Ovary (tissue), 10 donors: ENCODE measurements around the gene MAMDC4. TPM values are rescaled to one million over a fixed set of nuclear protein-coding genes. Genes with fewer than 3 reads are reported as not detected.
"Not testable (repeated sequence)": the region's sequence is repeated elsewhere in the genome, so short reads cannot be mapped to it uniquely, and the experiment has no call there.

Experiments
- DNase-seq, 5 donors: peaks; one replicate each; pipeline ENCODE4 v3.0.0-alpha.2; 2019 to 2020
- H3K27ac ChIP-seq, 2 donors: fragments of 200-600 bp; one replicate each; pipeline versions ENCODE4 v1.5.1 to v1.8.0; 2019 to 2022
- H3K27me3 ChIP-seq: fragments of 200-600 bp; one replicate; pipeline ENCODE4 v1.8.0; 2022
- H3K36me3 ChIP-seq: fragments of 200-600 bp; sonication (generic); one replicate; pipeline ENCODE4 v1.5.1; 2019
- H3K4me1 ChIP-seq: one replicate; pipeline ENCODE4 v1.8.1; 2013; ENCODE audit warnings: mild to moderate bottlenecking, moderate library complexity; ENCODE audit not compliant: insufficient read depth
- H3K4me3 ChIP-seq: fragments of 200-600 bp; sonication (generic); one replicate; pipeline ENCODE4 v1.5.1; 2017
- H3K9me3 ChIP-seq, 2 donors: fragments of 200-600 bp in 1 of 2; sonication (generic) in 1 of 2; one replicate each; pipeline versions ENCODE4 v1.5.1 to v1.8.1; 2013 to 2019; ENCODE audit warnings: mild to moderate bottlenecking in 1 of 2, moderate library complexity in 1 of 2
- CTCF ChIP-seq, 3 donors: fragments of 450-650 bp in 2 of 3; fragments of 200-600 bp in 1 of 3; IDR thresholded peaks; one replicate each; pipeline versions ENCODE4 v1.5.1 to v1.8.0; 2016 to 2022; ENCODE audit warnings: antibody characterized with exemption in 3 of 3, mild to moderate bottlenecking in 1 of 3
- EP300 ChIP-seq: sonication (generic); formaldehyde crosslinking; IDR thresholded peaks from one replicate; pipeline ENCODE4 v1.6.1; 2017; ENCODE audit warnings: antibody characterized with exemption
- POLR2A ChIP-seq: fragments of 450-650 bp; IDR thresholded peaks from one replicate; pipeline ENCODE4 v1.6.1; 2017; ENCODE audit warnings: antibody characterized with exemption, mild to moderate bottlenecking, moderate library complexity
- WGBS, 3 donors: extraction: QIAGEN DNeasy Blood & Tissue Kit in 1 of 3; methylation state at CpG; one replicate each; pipeline versions ENCODE4 v1.1.5 to v1.1.7; 2013 to 2017; 5-methylcytosine and 5-hydroxymethylcytosine counted together
- intact Hi-C, 4 donors: fragments of 100-400 bp; cut with DNase I; formaldehyde crosslinking; loops; one replicate each; pipeline versions ENCODE4 v1.11.0 to v1.15.1; 2022 to 2023
- long read RNA-seq, 3 donors: library from polyadenylated mRNA in 2 of 3; unstranded in 2 of 3; transcript quantifications; one replicate each; pipeline ENCODE4 v2.0.0 and lab custom pipeline, GENCODE V29; 2021 to 2026
- polyA plus RNA-seq, 2 donors: library from polyadenylated mRNA; stranded (reverse); fragments of 200-250 nt in 1 of 2; fragments of 350-450 nt in 1 of 2; fragmentation: Illumina TruSeq in 1 of 2; extraction: RNeasy Lipid Tissue Mini Kit (QIAGEN cat#74804) in 1 of 2; gene quantifications; one replicate each; pipeline ENCODE4 v1.2.3, GENCODE V29; 2013 to 2014
- total RNA-seq, 7 donors: library from RNA; depleted of rRNA in 2 of 7; stranded (reverse); fragments of >200 nt in 2 of 7; fragmentation: NEBNext Ultra II Directional in 3 of 7; extraction: Animal tissue kit (Norgen Biotek cat#: 25700) in 3 of 7; gene quantifications; one replicate each; pipeline versions ENCODE4 v1.1.0 to v1.2.4, GENCODE V29; 2016 to 2023
- donor health status: DM: no; HTN: no; CAD: no; lungs with moderate emphysema.
- donor health status: DM: no; HTN: no; CAD: no.
- donor health status: Bipolar disorder and iron deficiency.
- donor health status: DM: yes; HTN: yes; CAD: no.
- donor health status: DM: no; HTN: no; CAD: no.
- donor health status: DM: yes; HTN: yes; CAD: no.

MAMDC4 gene
- 10 to 100 TPM in 1 of 7 donors, 1 to 10 TPM in 6; 2.1 to 31.4 (median 2.5) TPM for total RNA-seq
- 1 to 10 TPM in 1 of 2 donors, under 1 TPM in 1; 0.15 to 2.6 TPM for polyA plus RNA-seq
- long read RNA-seq, donor 1, partial matches to known transcripts: 2 of 4 reads
- long read RNA-seq, donor 1, other reads (novel, unspliced or antisense): 2 of 4 reads
- long read RNA-seq, donor 2, partial matches to known transcripts: 118 of 633 reads
- long read RNA-seq, donor 2, other reads (novel, unspliced or antisense): 515 of 633 reads
- long read RNA-seq, donor 3, partial matches to known transcripts: 5 of 9 reads
- long read RNA-seq, donor 3, other reads (novel, unspliced or antisense): 4 of 9 reads

- 36 to 54% (median 36%) methylated on average over 17 to 23 of the region's 23 CpGs for WGBS, 3 donors
- Histone ChIP-seq H3K4me3 (no peak within 1 kb of the TSS), H3K4me1 (peaks cover 15% of the 10 kb centered on the region), H3K27me3 (peaks cover 4% of the 10 kb centered on the region), H3K9me3 (no peaks in the 10 kb centered on the region), H3K36me3 (no peaks in the 10 kb centered on the region), H3K27ac (no peak within 1 kb of the TSS)
- no peak for TF ChIP-seq EP300
- TF ChIP-seq CTCF (IDR thresholded peaks at IDR 0.05): no peak
- TF ChIP-seq POLR2A: no peak
- intact Hi-C loops: no loop called here
- peak in 3 of 5 donors; percentile 38 to 68 (median 40) for DNase-seq
These were observed at the start of gene MAMDC4 for GRCh38 chr9:136851941-136852663. MAMDC4 (plus strand) TSS chr9:136852346; CDS start chr9:136852417, 71 bp downstream.

- intact Hi-C loops, H3K9me3 ChIP-seq, H3K27me3 ChIP-seq, H3K4me3 ChIP-seq, H3K27ac ChIP-seq, H3K36me3 ChIP-seq: not testable (repeated sequence)
- 78 to 98% methylated on average over 5 to 8 of the region's 9 CpGs; no CpG with 5 or more reads in 1 of the 3 donors for WGBS, 3 donors
- peaks cover 11% of the 10 kb centered on the region for H3K4me1 ChIP-seq
- peak in 3 of 5 donors; percentile 10 to 40 (median 30) for DNase-seq
These were observed 49.1 kb upstream of the MAMDC4 start for GRCh38 chr9:136803009-136803550.

DNA sequence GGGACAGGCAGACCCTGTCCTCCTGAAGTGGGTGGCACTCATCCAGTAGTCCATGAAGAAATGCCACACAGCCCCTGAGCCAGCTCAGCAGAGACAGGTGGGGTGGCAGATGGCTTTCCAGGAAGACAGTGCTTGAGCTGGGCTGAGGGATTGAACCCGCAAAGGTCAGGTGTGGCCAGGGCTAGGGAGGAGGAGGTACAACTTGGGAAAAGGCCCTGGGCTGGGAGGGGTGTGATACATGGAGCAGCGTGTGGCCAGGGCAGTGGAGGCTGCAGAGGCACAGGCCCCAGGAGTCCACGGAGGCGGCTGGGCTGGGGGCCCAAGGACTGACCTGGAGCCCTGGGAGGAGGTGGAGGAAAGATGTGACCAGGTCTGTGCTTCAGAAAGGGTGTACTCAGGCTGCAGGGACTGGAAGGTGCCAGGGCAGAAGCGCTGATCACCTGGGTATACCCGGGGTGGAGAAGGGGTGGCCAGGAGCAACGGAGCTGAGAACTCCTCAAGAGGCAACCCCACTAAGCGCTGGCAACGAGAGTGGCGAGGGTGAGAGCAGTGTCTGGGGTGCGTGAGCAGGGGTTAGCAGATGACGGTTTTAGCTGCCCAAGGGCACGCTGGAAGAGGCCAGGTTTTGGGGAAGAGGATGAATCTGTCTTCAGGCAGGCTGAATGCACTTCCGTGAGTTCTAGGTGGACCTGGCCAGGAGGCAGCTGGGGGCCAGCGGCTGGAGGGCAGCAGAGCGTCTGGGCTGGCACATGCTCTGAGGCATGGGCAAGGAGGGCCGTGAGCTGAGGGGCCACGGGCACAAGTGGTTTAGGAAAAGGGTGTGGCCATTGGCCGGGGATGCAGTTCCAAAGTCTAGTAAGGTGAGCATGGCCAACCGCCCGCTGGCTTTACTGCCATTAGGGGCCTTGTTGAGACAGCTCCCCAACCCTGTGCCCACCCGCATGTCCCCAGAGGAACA, 48.3 kb upstream of the MAMDC4 start:
- Histone ChIP-seq H3K27ac (no peak overlapping the region), H3K27me3 (no peaks in the 10 kb centered on the region), H3K4me3 (no peak overlapping the region), H3K9me3 (no peaks in the 10 kb centered on the region), H3K36me3 (no peaks in the 10 kb centered on the region), H3K4me1 (peaks cover 9% of the 10 kb centered on the region)
- WGBS, 3 donors: 93 to 95% (median 94%) methylated on average over 22 of the region's 22 CpGs
- TF ChIP-seq CTCF (IDR thresholded peaks at IDR 0.05): no peak
- TF ChIP-seq POLR2A: no peak
- TF ChIP-seq EP300: no peak
- DNase-seq: peak in 1 of 5 donors; percentile 41
- intact Hi-C loops: no loop called here

DNA sequence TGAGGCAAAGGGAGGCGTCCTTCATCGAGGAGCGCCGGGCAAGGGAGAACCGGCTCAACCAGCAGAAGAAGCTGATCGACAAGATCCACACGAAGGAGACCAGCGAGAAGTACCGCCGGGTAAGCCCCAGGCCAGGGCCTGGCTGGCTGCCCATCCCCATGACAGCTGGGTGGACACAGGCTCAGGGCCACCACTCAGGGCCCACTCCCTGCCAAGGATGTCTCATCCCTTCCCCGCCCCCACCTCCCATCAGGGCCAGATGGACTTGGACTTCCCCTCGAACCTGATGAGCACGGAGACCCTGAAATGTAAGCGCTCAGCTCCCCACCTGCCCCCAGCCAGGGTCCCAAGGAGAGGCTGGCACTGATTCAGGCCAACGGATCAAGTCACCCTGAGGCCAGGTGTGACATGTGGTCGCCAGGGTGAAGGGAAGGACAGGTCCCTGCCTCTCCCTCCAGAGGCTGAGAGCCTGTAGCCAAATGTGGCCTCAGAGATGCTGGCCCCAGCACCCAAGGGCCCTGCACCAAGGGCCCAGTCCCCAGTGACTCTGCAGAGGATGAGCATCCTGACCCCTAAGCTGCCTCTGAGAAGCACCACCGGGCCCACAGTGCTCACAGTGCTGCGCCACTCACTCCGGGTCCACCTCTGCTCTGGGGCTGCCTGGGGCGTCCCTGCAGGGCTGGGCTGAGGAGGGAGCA, 47.5 kb upstream of the MAMDC4 start:
- no peaks in the 10 kb centered on the region for H3K36me3 ChIP-seq

More for the DNA sequence above, 47.5 kb upstream of the MAMDC4 start:
- Histone ChIP-seq H3K27ac (no peak overlapping the region), H3K4me1 (peaks cover 5% of the 10 kb centered on the region), H3K9me3 (no peaks in the 10 kb centered on the region), H3K4me3 (no peak overlapping the region), H3K27me3 (no peaks in the 10 kb centered on the region)
- peak in 3 of 5 donors; percentile 41 to 51 (median 44) for DNase-seq
- no peak for TF ChIP-seq POLR2A
- no peak for TF ChIP-seq CTCF (IDR thresholded peaks at IDR 0.05)
- no peak for TF ChIP-seq EP300
- WGBS, 3 donors: 89% methylated on average over 20 of the region's 20 CpGs
- intact Hi-C loops: no loop called here
